COR-L47 (cell line): Measurements from ENCODE around the gene ALKBH1.
A peak's percentile ranks its signal among the peaks of the same experiment; 100 is the strongest.
"Not testable (repeated sequence)": the region's sequence is repeated elsewhere in the genome, so short reads cannot be mapped to it uniquely, and the experiment has no call there.

Experiments
- DNase-seq: peaks from one replicate; lab custom pipeline; 2025; lab: John Stamatoyannopoulos, UW

ALKBH1 gene

GRCh38 chr14:77673193-77673592 lies 34.6 kb downstream of the ALKBH1 start:
- DNase-seq, result no peak

- no peak for DNase-seq
Observed at GRCh38 chr14:77667331-77667730, 40.5 kb downstream of the ALKBH1 start.

- DNase-seq, result no peak
Observed at GRCh38 chr14:77663293-77663692, 44.5 kb downstream of the ALKBH1 start.

- DNase-seq, result not testable (repeated sequence)
Observed at GRCh38 chr14:77661562-77661961, 46.3 kb downstream of the ALKBH1 start.

- peak; percentile 86 for DNase-seq
Observed at GRCh38 chr14:77660754-77661153, 47.1 kb downstream of the ALKBH1 start.

- DNase-seq, result no peak
Observed at GRCh38 chr14:77659831-77660230, 48.0 kb downstream of the ALKBH1 start.

GRCh38 chr14:77657280-77657679 lies 50.5 kb downstream of the ALKBH1 start:
- no peak for DNase-seq

GRCh38 chr14:77654001-77654441 lies 53.8 kb downstream of the ALKBH1 start:
- no peak for DNase-seq

- DNase-seq, result no peak
Observed at GRCh38 chr14:77649326-77649725, 58.5 kb downstream of the ALKBH1 start.

- no peak for DNase-seq
Observed at GRCh38 chr14:77648520-77649200, 59.2 kb downstream of the ALKBH1 start.

GRCh38 chr14:77647853-77648252 lies 60.0 kb downstream of the ALKBH1 start:
- DNase-seq, result no peak

GRCh38 chr14:77646907-77647306 lies 60.9 kb downstream of the ALKBH1 start:
- DNase-seq, result no peak

- no peak for DNase-seq
Observed at GRCh38 chr14:77645520-77646230, 62.1 kb downstream of the ALKBH1 start.

- DNase-seq, result no peak
Observed at GRCh38 chr14:77642407-77642806, 65.4 kb downstream of the ALKBH1 start.

GRCh38 chr14:77641534-77642341 lies 66.1 kb downstream of the ALKBH1 start:
- no peak for DNase-seq

- no peak for DNase-seq
Observed at GRCh38 chr14:77640756-77641533, 66.9 kb downstream of the ALKBH1 start.

GRCh38 chr14:77638771-77639171 lies 69.1 kb downstream of the ALKBH1 start:
- DNase-seq, result no peak

- not testable (repeated sequence) for DNase-seq
Observed at GRCh38 chr14:77635869-77636268, 72.0 kb downstream of the ALKBH1 start.

GRCh38 chr14:77635466-77635865 lies 72.4 kb downstream of the ALKBH1 start:
- not testable (repeated sequence) for DNase-seq

- DNase-seq, result no peak
Observed at GRCh38 chr14:77630111-77630510, 77.7 kb downstream of the ALKBH1 start.

- DNase-seq, result no peak
Observed at GRCh38 chr14:77625360-77625759, 82.5 kb downstream of the ALKBH1 start.

GRCh38 chr14:77623201-77623600 lies 84.6 kb downstream of the ALKBH1 start:
- DNase-seq, result no peak
